Islet of Langerhans (tissue), 1 donor: Measurements from ENCODE around the gene CNFN.

Experiments used
- FAIRE-seq: peaks from one replicate; lab custom pipeline; 2011; peaks lifted over from hg19 to GRCh38; lab: Jason Lieb, UNC

Gene CNFN

DNA sequence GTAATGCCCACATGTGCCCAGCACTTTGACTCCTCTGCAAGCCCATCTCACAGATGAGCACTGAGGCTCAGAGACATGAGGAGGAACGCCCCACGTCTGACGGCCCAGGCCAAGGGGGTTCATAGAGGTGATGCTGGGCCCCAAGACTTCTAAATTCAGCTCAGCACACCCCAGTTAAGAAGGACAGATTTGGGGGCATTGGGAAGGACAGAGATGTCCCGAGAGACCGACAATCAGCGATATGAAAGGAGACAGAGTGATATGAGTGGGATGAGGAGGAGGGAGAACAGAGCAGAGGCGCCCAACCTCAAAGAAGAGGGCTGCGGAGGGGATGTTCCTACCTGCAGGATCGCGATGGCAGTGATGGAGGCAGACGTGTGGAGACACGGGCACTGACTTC, at the start of gene CNFN:
Gene CNFN (minus strand): TSS at position 399 of the 400 bp plus-strand sequence. CDS start 1,260 bp downstream, outside the sequence.
- no peak for FAIRE-seq

DNA sequence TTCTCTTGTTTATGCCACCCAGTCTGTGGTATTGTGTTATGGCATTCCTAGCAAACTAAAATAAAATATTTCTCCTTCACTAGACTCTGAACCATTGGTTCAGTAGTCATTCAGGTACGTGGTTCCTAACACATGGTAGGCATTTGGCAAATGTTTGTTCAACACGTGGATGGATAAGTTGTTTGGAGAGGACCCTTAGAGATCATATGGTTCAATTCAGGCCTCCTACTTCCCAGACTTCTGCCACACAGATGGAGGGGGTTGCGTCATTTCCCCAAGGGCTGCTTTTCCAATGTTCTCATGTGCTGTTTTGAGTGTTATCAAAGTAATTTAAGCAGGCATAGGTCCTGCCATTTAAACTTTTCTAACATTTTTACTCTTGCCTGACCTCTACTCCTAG, 45.9 kb upstream of the CNFN start:
- no peak for FAIRE-seq

GRCh38 chr19:42435316-42435715, 45.2 kb upstream of the CNFN start:
- no peak for FAIRE-seq

GRCh38 chr19:42433503-42434260, 43.6 kb upstream of the CNFN start:
- peak; percentile 5 for FAIRE-seq

DNA sequence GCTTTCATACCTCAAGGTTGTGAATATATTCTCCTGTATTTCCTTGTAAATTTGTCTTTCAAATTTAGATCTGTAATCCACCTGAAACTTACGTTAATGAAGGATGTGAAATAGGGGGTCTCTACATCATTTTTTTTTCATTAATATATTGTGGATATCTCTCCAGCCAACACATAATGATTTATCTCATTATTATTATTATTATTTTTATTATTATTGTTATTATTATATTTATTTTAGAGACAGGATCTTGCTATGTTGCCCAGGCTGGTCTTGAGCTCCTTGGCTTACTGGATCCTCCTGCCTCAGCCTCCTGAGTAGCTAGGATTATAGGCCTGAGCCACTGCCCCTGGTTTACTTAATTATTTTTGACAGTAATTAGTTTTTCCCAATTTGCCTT, 41.4 kb upstream of the CNFN start:
- FAIRE-seq, result no peak

GRCh38 chr19:42428676-42429075, 38.6 kb upstream of the CNFN start:
- FAIRE-seq, result no peak

DNA sequence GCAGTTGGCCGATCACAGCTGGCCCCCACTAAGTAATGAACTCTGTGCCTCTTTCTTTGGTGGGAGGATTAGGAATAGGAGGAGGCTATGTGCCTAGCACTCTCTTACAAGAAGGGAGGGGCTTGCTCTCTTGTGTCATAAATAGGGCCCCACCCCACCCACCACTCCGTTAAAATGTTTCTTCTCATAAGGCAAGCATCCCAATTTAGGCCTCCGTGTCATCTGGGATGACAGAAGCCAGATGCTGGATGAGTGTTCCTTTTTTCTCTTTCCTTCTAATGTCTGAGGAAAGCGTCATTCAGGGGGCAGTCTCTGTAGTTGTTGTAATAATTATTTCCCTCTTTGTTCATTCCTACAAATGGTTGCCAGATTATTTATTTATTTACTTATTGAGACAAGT, 37.2 kb upstream of the CNFN start, which contains the start of gene LIPE:
Gene LIPE (minus strand): TSS at position 76 of the 400 bp plus-strand sequence. CDS start 239 bp downstream, outside the sequence.
- no peak for FAIRE-seq

DNA sequence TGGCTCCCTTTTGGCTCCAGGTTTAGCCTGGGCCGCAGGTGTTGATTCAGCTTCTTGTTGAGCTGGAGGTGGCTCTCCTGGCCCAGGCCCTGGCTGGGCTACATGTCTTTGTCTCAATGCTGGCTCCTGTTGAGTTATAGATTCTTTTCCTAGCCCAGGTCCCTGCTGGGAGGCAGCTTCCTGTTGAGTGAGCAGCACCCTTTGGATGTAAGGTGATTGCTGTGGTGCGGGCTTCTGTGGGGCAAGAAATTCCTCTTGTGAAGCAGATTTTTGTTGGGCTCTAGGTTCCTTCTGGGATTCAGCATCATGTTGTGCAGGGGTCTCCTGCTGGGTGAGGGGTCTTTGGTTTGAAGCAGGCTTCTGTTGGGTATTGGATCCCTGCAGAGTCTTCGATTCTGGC, 36.5 kb upstream of the CNFN start:
- FAIRE-seq, result no peak

DNA sequence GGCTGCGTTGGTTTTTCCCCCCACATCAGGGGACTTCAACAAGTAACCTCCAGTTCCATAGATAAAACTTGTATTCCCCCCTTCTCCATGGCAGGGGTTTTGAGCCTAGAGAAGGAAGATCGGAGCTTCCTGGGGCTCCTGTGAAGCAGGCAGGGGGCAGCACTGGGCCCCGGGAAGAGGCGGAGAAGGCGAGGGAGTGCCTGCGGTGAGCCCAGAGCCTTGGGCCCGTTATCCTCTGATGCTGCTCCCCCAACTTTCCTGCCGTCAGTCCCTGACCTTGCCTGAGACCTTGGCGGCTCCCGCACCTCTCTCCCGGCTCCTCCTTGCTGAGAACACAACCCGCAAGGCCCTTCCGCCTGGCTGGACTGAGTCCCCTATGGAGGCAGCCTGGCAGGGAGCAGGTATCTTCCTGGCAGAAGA, 34.6 kb upstream of the CNFN start:
- no peak for FAIRE-seq

- no peak for FAIRE-seq
These were observed 34.2 kb upstream of the CNFN start for GRCh38 chr19:42424345-42424707.

GRCh38 chr19:42423462-42424344, 33.6 kb upstream of the CNFN start:
- no peak for FAIRE-seq

GRCh38 chr19:42422901-42423461, 32.9 kb upstream of the CNFN start:
- no peak for FAIRE-seq

GRCh38 chr19:42422092-42422900, 32.2 kb upstream of the CNFN start:
- FAIRE-seq, result no peak

DNA sequence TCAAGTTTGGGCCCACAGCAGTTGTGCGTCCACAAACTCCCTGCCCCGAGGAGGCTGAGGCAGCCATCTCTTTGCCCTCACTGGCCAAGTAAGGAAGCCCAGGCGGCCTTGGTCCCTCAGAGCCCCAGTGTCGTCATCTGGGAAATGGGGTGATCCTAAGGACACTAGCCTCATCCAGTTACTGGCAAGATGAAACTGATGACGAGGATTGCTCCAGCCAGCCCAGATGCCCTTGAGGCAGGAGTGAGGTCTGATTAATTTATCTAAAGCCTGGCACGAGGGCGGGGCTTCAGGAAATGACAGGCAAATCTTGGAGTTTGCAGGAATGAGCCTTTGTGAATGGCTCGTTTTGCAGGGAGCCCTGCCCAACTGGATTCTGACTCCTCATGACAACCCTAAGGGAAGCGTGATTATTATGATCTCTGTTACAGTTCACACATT, 31.5 kb upstream of the CNFN start:
- FAIRE-seq, result no peak

- FAIRE-seq, result no peak
These were observed 31.0 kb upstream of the CNFN start for GRCh38 chr19:42421101-42421500.

- FAIRE-seq, result no peak
These were observed 30.0 kb upstream of the CNFN start for GRCh38 chr19:42420055-42420544.

- FAIRE-seq, result no peak
These were observed 29.2 kb upstream of the CNFN start for GRCh38 chr19:42419309-42419708.

DNA sequence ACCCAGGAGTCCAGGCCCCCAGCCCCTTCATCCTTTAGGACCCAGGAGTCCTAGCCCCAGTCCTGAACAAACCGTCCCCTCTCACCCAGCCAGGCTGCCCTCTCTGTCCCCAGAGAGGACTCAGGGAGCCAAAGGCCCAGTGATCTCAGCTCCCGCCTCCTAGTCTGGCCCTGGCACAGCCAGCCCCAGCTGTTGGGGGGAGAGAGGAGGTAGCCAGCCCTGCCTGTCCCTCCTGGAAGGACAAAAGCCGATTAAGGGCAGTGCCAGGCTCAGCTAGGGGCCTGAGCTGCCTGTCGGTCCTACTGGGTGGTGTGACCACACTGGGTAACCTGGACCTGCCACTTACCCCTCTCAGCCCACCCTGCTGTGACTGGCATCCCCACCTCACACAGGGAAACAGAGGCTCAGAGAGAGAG, 22.6 kb upstream of the CNFN start:
- FAIRE-seq, result no peak

- FAIRE-seq, result no peak
These were observed 22.1 kb upstream of the CNFN start for GRCh38 chr19:42412227-42412626.

DNA sequence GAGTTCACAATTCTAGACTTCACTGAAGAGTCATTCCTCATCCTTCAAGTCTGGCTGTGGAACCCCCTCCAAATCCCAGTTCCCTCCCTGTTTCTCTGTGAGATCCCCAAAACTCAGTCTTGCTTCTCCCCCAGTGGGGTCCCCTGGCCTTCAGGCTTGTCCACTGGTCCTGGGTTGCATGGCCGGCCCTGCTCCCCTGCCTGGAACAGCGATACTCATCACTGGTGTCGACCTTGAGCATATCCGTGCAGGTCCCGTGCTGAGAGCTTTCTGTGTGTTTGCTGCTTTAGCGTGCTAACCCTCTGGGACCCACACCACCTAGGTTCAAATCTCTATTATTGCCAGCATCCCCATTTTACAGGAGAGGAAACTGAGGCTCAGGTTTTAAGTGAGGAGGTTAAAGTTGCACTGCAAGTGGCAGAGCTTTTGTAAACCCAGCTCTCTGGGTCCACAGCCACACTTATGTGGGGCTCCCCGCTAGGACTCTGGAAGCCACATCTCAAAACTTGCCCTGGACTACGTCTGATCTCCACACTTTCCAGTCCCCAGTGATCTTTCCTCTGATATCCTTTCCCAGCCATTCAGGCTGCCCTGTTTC, 21.6 kb upstream of the CNFN start:
- no peak for FAIRE-seq

GRCh38 chr19:42410371-42410770, 20.3 kb upstream of the CNFN start:
- FAIRE-seq, result no peak

- no peak for FAIRE-seq
These were observed 19.4 kb upstream of the CNFN start for GRCh38 chr19:42409477-42409876.
